Activated CD8-positive, alpha-beta T cell treated with anti-CD3 and anti-CD28 coated beads, Interleukin-2, amount 10 ng/mL, durations not matched to agents 7 days and 5 days (primary cell): ENCODE measurements around the gene MGRN1. TPM values are rescaled to one million over a fixed set of nuclear protein-coding genes. Genes with fewer than 3 reads are reported as not detected.

Experiments used
- ATAC-seq: fragments of 150-1000 bp; cut with Tn5 transposase; one replicate; pipeline ENCODE4 v1.10.0; 2021; ENCODE audit warnings: moderate library complexity
- CTCF ChIA-PET: fragments of 350-600 bp; sonication (Branson Sonifier 250); formaldehyde crosslinking; loops from one replicate; lab custom pipeline; 2021; ENCODE audit warnings: antibody characterized with exemption; lab: Charles Lee
- POLR2A ChIA-PET: fragments of 350-600 bp; sonication (Branson Sonifier 250); formaldehyde crosslinking; loops from one replicate; lab custom pipeline; 2021; ENCODE audit warnings: antibody characterized with exemption; lab: Charles Lee
- DNase-seq: peaks from one replicate; pipeline ENCODE4 v3.0.0-alpha.2; 2020
- H3K27ac Mint-ChIP-seq: one replicate; pipeline ENCODE4 v1.8.0; 2021; ENCODE audit warnings: mild to moderate bottlenecking, mixed read lengths
- H3K27me3 Mint-ChIP-seq: one replicate; pipeline ENCODE4 v1.8.0; 2021; ENCODE audit warnings: low read depth, mixed read lengths
- H3K36me3 Mint-ChIP-seq: one replicate; pipeline ENCODE4 v1.8.0; 2021; ENCODE audit warnings: low read depth, mixed read lengths
- H3K4me1 Mint-ChIP-seq: one replicate; pipeline ENCODE4 v1.8.0; 2021; ENCODE audit warnings: low read depth, mixed read lengths
- H3K4me3 Mint-ChIP-seq: one replicate; pipeline ENCODE4 v1.8.0; 2021; ENCODE audit warnings: mild to moderate bottlenecking, mixed read lengths
- H3K9me3 Mint-ChIP-seq: one replicate; pipeline ENCODE4 v1.8.0; 2022; ENCODE audit warnings: mixed read lengths; ENCODE audit not compliant: insufficient read depth
- total RNA-seq, 2 experiments: library from RNA; stranded (reverse); gene quantifications; one replicate each; pipeline ENCODE4 v1.2.3, GENCODE V29; 2021

Gene MGRN1
- total RNA-seq, 2 experiments from 2014 or later, result 77.3 to 80.6 TPM

- peaks cover 36% of the 10 kb centered on the region for H3K36me3 Mint-ChIP-seq
- ATAC-seq (peak; percentile 0), DNase-seq (no peak)
- H3K27ac Mint-ChIP-seq, result peak overlapping the region; percentile 92
- CTCF ChIA-PET, result interaction anchor here (0.9 to 2.8 kb wide), 6 partner anchors 10 to 154 kb away, joined by 3 to 18 read pairs (median 4); partner anchors contain the start of gene MGRN1
- H3K4me1 Mint-ChIP-seq, result peaks cover 61% of the 10 kb centered on the region
- H3K9me3 Mint-ChIP-seq, result no peaks in the 10 kb centered on the region
- no peaks in the 10 kb centered on the region for H3K27me3 Mint-ChIP-seq
- POLR2A ChIA-PET, result interaction anchor here (1.5 kb wide), 1 partner anchor 43 kb away, joined by 4 read pairs; no protein-coding TSS in a partner anchor
- no peak overlapping the region for H3K4me3 Mint-ChIP-seq
Observed at GRCh38 chr16:4659363-4660353, 35.0 kb downstream of the MGRN1 start.

DNA sequence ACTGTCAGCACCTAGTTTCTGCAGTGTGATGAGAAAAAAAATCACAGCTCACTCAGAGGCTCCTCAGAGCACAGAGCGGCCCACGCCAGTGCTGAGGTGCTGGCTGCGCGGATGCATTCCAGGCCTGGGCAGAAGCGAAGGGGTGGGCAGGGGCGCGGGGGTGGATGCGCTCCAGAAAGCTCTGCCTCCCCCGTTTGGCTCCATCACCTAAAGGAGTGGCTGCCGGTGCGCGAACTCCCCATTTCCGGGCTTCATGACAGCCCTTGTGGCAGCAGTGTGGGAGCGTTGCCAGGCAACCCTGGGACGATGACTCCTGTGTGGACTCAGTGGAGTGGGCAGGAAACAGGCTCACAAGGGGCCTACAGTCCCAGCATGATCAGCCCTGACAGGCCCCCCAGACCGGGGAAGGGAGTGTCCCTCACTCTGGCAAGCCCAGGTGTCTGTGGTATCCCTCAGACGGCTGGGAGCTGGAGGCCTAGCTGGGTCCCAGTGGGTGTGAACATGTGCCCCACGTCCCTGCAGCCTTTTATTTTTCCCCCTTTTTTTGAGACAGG is 35.9 kb downstream of the MGRN1 start:
- POLR2A ChIA-PET, result interaction anchor here (1.0 to 1.5 kb wide), 3 partner anchors 9 to 44 kb away, joined by 3 to 4 read pairs (median 4); no protein-coding TSS in a partner anchor
- peak overlapping the region; percentile 92 for H3K27ac Mint-ChIP-seq

DNA sequence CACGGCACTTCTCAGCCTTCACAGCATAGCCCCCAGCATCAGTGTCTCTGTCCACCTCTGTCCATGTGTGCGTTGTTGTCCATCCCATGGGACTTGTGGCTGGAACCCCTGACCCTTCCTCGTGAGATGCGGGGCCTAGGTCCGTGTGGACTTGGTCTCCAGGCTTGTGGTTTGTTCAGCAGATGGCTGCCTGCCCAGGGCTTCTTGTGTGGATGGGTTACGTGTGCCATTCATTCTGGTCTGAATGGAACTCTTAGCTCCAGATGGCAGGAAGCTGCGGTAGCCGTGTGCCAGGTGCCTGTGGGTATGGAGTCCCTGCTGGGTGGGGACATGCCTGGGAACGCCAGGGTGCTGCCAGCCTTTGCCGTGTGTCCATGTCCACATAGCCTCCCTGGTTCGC is 37.0 kb downstream of the MGRN1 start:
- peaks cover 29% of the 10 kb centered on the region for H3K36me3 Mint-ChIP-seq
- H3K9me3 Mint-ChIP-seq, result no peaks in the 10 kb centered on the region
- peaks cover 75% of the 10 kb centered on the region for H3K4me1 Mint-ChIP-seq
- no peaks in the 10 kb centered on the region for H3K27me3 Mint-ChIP-seq
- ChIA-PET CTCF (interaction anchor here (1.2 to 2.8 kb wide), 4 partner anchors 10 to 156 kb away, joined by 3 to 18 read pairs (median 5); no protein-coding TSS in a partner anchor), POLR2A (interaction anchor here (0.6 to 1.5 kb wide), 3 partner anchors 15 to 38 kb away, joined by 3 to 4 read pairs (median 3); no protein-coding TSS in a partner anchor)
- H3K4me3 Mint-ChIP-seq, result no peak overlapping the region
- no peak for DNase-seq
- H3K27ac Mint-ChIP-seq, result peak overlapping the region; percentile 92
- no peak for ATAC-seq

More for the DNA sequence above, 35.9 kb downstream of the MGRN1 start:
- peaks cover 35% of the 10 kb centered on the region for H3K36me3 Mint-ChIP-seq
- peaks cover 68% of the 10 kb centered on the region for H3K4me1 Mint-ChIP-seq
- H3K4me3 Mint-ChIP-seq, result peak overlapping the region; percentile 42
- ATAC-seq (peak; percentile 78), DNase-seq (peak; percentile 87)
- CTCF ChIA-PET, result interaction anchor here (0.9 to 2.8 kb wide), 7 partner anchors 9 to 155 kb away, joined by 3 to 18 read pairs (median 4); partner anchors contain the start of gene MGRN1
- no peaks in the 10 kb centered on the region for H3K9me3 Mint-ChIP-seq
- no peaks in the 10 kb centered on the region for H3K27me3 Mint-ChIP-seq

- ChIA-PET POLR2A (interaction anchor here (0.7 kb wide), 1 partner anchor 47 kb away, joined by 3 read pairs; no protein-coding TSS in a partner anchor), CTCF (interaction anchor here (1.6 kb wide), 1 partner anchor 139 kb away, joined by 3 read pairs; the partner anchor contains the start of gene ROGDI)
- H3K4me3 Mint-ChIP-seq, result peak overlapping the region; percentile 60
- no peaks in the 10 kb centered on the region for H3K27me3 Mint-ChIP-seq
- no peaks in the 10 kb centered on the region for H3K9me3 Mint-ChIP-seq
- ATAC-seq, result no peak
- peak overlapping the region; percentile 94 for H3K27ac Mint-ChIP-seq
- DNase-seq, result no peak
- peaks cover 34% of the 10 kb centered on the region for H3K36me3 Mint-ChIP-seq
- peaks cover 75% of the 10 kb centered on the region for H3K4me1 Mint-ChIP-seq
Observed at GRCh38 chr16:4663465-4663776, 38.8 kb downstream of the MGRN1 start.

GRCh38 chr16:4663777-4664465 is 39.3 kb downstream of the MGRN1 start:
- POLR2A ChIA-PET, result interaction anchor here (0.7 to 1.3 kb wide), 2 partner anchors 48 to 70 kb away, joined by 3 to 4 read pairs; partner anchors contain the start of genes ANKS3 and DNAAF8
- peak overlapping the region; percentile 60 for H3K4me3 Mint-ChIP-seq
- no peak for ATAC-seq
- H3K36me3 Mint-ChIP-seq, result peaks cover 29% of the 10 kb centered on the region
- CTCF ChIA-PET, result interaction anchor here (1.0 to 1.6 kb wide), 5 partner anchors 13 to 139 kb away, joined by 3 to 6 read pairs (median 4); partner anchors contain the start of genes MGRN1 and ROGDI
- H3K27ac Mint-ChIP-seq, result peak overlapping the region; percentile 94
- peaks cover 71% of the 10 kb centered on the region for H3K4me1 Mint-ChIP-seq
- DNase-seq, result no peak
- H3K9me3 Mint-ChIP-seq, result no peaks in the 10 kb centered on the region
- H3K27me3 Mint-ChIP-seq, result no peaks in the 10 kb centered on the region

GRCh38 chr16:4664538-4665418 is 40.2 kb downstream of the MGRN1 start:
- H3K27ac Mint-ChIP-seq, result peak overlapping the region; percentile 94
- peaks cover 62% of the 10 kb centered on the region for H3K4me1 Mint-ChIP-seq
- DNase-seq (peak; percentile 86), ATAC-seq (peak; percentile 71)
- H3K4me3 Mint-ChIP-seq, result peak overlapping the region; percentile 60
- H3K27me3 Mint-ChIP-seq, result no peaks in the 10 kb centered on the region
- POLR2A ChIA-PET, result interaction anchor here (1.3 kb wide), 1 partner anchor 69 kb away, joined by 4 read pairs; the partner anchor contains the start of genes ANKS3 and DNAAF8
- H3K36me3 Mint-ChIP-seq, result peaks cover 34% of the 10 kb centered on the region
- CTCF ChIA-PET, result interaction anchor here (0.7 to 1.6 kb wide), 6 partner anchors 10 to 138 kb away, joined by 3 to 6 read pairs (median 4); partner anchors contain the start of genes MGRN1 and ROGDI
- H3K9me3 Mint-ChIP-seq, result no peaks in the 10 kb centered on the region

GRCh38 chr16:4666537-4667202 is 42.0 kb downstream of the MGRN1 start:
- POLR2A ChIA-PET, result no interaction called here
- no peaks in the 10 kb centered on the region for H3K27me3 Mint-ChIP-seq
- peaks cover 43% of the 10 kb centered on the region for H3K4me1 Mint-ChIP-seq
- peak overlapping the region; percentile 55 for H3K27ac Mint-ChIP-seq
- H3K4me3 Mint-ChIP-seq, result no peak overlapping the region
- H3K9me3 Mint-ChIP-seq, result no peaks in the 10 kb centered on the region
- H3K36me3 Mint-ChIP-seq, result peaks cover 38% of the 10 kb centered on the region
- DNase-seq, result no peak
- no peak for ATAC-seq
- CTCF ChIA-PET, result no interaction called here

GRCh38 chr16:4667203-4667963 is 42.8 kb downstream of the MGRN1 start:
- ATAC-seq (no peak), DNase-seq (no peak)
- Mint-ChIP-seq H3K9me3 (no peaks in the 10 kb centered on the region), H3K36me3 (peaks cover 40% of the 10 kb centered on the region), H3K4me1 (peaks cover 36% of the 10 kb centered on the region), H3K4me3 (no peak overlapping the region), H3K27ac (peak overlapping the region; percentile 19), H3K27me3 (no peaks in the 10 kb centered on the region)
- ChIA-PET POLR2A (no interaction called here), CTCF (no interaction called here)

GRCh38 chr16:4668313-4668960 is 43.8 kb downstream of the MGRN1 start:
- Mint-ChIP-seq H3K27ac (no peak overlapping the region), H3K36me3 (peaks cover 36% of the 10 kb centered on the region), H3K4me1 (peaks cover 27% of the 10 kb centered on the region), H3K4me3 (no peak overlapping the region), H3K9me3 (no peaks in the 10 kb centered on the region), H3K27me3 (no peaks in the 10 kb centered on the region)
- POLR2A ChIA-PET, result interaction anchor here (1.1 kb wide), 1 partner anchor 8 kb away, joined by 3 read pairs; no protein-coding TSS in a partner anchor
- ATAC-seq (no peak), DNase-seq (no peak)
- CTCF ChIA-PET, result no interaction called here
